ENCODE results near the gene MEF2C.

MEF2C gene

DNA sequence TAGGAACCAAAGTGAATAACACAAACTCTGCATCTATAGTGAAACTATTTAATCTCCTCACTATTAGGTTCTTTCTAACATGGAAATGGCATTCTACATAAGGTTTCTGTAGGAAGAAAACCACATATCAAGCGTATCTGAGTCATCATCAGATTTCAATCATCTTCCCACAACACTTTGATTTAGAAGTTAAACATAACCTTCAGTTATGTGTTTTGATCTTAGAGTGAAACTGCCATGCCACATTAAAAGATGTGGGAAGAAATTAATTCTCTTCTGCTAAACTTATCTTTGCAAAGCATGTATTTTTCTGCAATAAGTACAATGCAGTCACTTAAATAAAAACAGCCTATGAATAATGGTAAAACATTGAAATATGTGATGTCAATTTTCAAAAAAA is 55.0 kb downstream of the MEF2C start:
- no peak for DNase-seq (ENCODE audit: low read depth in 2 of 2)

DNA sequence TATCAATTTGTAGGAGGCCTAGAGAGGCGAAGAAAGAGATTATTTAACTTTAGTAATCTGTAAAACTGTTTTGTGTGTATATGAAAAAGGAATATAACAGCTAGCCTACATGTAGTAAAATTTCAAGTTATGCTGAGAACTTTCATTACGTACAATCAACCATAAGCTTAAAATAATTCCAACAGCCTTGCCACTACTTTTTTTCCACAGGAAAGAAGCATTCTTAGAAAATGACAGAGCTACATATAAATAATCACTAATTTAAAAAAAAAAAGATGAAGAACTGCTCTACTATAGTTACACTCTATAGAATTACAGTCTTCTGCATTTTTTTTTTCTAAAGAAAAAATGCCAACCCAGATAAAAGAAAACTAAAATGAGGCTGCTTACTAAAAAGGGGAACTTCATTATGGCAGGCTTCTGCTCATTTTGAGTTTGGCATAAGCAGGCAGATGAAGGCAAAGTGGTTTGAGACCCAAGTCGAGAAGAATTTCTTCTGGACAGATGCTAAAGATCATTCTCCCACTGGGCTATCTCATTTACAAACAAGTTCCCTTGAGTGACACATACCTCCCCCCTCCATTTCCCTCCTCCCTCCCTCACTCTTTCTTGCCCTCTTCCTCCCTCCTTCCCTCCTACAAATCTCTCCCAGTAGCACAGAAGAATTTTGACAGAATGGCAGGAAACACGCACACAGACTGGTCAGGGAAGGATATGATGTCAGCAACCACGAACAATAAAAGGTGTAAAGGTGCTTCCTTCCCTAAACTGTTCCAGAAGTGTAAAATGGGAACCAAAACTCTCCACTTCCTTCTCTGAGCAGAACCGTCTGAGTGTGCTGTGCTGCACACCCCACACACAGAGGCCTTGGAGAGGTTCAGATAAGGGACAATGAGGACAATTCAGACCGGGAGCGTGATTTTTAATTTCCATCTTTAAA is 56.1 kb downstream of the MEF2C start:
- no peak for DNase-seq (ENCODE audit: low read depth in 2 of 2)

DNA sequence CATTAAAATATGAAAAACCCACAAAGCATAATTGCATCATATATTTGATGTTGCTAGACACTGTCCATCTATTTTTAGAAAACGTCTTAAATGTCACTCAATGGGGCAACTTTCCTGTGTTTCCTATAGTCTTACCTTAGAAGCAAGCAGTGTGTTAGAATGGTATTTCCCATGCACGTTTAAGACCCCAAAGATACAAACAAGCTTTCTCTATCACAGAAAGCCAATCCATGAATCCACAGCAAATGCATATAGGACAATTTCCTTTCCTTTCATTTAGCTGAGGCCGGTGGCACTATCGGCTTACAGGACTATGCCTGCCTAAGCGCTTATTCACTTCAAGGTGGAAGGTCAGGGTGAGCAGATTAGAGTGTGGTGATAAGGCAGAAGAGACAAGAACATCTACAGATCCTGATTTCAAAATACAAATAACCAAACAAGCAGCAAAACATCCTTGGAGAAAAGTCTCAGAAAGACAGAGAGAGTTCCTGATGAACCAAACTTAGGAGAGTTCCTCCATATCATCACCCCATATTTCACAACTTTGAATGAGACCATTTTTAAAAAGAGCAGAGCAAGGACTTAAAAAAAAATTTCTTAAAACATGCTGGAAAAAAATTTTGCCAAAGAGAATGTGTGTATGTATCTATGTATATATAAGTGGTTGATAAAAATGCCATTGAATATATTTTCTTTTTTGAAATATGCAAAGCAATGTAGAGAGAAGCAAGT is 57.2 kb downstream of the MEF2C start:
- DNase-seq (ENCODE audit: low read depth in 2 of 2), result no peak

DNA sequence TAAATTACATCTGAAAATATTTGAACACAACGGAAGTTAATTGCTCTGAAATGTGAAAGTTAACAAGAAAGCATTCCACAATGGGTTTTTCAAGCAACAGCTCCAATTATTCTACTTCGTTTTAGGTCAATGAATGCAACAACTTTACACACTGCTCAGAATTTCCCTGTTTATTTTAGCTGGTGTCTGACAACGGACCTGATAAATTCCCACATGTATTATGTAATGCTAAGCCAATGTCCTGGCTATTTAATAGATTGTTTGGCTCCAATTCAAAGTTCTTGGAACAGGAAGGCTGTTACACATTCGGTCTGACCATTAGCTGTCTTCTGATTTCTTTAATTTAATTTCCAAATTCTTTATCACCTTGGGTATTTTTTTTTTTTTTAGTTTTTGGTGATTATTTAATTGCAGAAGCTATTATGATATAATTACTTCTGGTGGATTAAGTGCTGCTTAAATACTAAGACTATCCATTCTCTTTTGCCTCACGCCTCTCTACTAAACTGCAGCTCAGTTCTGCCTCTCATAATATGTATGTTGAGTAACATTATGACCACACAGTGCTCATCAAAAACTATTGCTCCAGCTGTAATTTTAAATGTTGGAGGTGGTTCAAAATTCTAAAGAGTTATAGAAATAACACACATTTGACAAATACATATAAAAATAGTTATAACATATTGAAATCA is 57.9 kb downstream of the MEF2C start:
- DNase-seq (ENCODE audit: low read depth in 2 of 2), result no peak

DNA sequence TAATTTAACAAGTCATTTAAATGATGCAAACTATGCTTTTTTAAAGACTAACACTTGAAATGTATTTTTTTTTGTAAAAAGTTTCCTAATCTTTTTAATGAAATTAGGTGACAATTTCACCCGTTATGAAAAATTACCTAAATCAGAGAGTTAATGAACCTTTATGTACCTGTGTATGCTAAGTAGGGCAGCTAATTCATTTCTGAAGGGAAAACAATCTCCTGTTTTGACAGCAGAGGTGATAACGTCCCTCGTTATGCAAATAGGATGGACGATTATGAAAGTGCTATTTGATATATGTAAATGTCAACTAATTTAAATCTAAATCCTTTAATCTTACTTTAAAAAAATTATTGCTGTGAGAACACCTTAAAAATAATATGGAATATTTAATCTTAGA is 58.8 kb downstream of the MEF2C start:
- no peak for DNase-seq (ENCODE audit: low read depth in 2 of 2)

DNA sequence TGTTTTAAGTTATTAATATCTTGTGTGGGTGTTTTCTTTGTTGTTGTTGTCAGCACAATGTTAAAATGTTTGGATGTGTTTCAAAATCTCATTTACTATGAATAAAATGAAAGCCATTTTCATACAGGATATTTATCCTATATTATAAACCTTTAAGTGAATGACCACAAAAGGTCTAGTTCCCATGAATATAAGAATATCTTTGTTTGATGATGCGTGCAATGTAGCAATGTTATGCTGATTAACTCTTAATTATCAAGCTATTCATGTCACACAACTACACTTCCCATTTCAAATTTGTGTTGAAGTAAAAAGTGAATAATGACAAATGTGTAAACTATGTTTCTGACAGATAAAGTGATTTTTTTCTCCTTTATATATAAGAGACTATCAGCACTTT is 59.8 kb downstream of the MEF2C start:
- no peak for DNase-seq (ENCODE audit: low read depth in 2 of 2)

DNA sequence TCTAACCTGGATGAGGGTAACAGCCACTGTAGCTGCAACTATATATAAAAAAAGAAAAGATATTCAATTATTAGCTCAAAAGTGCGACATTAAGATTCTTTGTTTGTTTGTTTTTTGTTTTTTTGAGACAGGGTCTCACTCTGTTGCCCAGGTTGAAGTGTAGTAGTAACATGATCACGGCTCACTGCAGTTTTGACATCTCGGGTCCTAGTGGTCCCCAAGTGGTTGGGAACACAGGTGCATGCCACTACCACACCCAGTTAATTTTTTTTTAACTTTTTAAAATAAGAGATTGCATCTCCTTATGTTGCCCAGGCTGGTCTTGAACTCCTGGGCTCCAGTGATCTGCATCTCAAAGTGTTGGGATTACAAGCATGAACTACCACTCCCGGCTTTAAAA is 61.8 kb downstream of the MEF2C start:
- no peak for DNase-seq (ENCODE audit: low read depth in 2 of 2)

DNA sequence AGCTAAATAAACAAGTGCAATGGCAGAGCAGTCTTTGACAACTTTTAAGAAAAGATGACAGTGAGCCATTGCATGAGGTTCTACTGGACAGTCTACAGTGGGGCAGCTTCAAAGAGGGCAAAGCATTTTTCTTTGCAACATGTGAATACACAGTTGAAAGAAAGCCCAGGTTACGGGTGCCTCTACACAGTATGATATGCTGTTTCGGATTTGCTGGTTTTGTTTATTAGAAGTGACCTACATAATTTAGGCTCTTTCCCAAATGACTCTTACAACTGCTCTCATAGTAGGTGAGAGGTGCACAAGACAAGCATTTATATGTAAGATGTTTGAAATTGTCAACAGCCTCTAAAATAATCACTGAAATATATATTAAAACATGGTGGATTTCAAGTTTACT is 62.4 kb downstream of the MEF2C start:
- DNase-seq (ENCODE audit: low read depth in 2 of 2), result no peak

DNA sequence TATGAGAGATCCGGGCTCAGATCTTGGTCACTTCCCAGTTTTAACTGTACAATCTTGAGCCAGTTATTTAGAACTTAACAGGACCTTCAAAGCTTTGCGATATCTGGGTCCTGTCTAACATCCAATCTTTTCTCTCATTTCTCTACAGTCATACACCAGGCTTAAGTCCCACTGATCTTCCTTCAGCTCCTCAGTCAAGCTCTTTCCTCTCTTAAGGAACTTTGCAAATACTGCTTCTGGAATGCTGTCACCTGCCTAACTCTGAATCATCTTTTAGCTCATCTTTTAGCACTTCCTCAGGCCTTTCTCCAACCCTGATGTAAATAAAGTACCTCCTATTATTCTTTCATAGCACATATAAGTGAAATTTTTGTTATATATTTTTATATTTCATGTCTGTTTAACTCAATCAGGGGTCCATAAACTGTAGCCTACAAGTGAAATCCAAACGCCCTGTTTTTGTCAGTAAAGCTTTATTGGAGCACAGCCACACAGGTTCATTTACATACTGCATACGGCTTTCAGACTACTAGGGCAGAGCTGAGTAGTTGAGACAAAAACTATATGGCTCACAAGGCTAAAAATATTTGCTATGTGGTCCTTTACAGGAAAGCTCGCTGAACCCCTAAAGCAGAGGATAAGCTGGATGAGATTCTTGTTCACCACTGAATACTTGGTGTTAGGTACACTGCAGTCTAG is 63.5 kb downstream of the MEF2C start:
- no peak for DNase-seq (ENCODE audit: low read depth in 2 of 2)

DNA sequence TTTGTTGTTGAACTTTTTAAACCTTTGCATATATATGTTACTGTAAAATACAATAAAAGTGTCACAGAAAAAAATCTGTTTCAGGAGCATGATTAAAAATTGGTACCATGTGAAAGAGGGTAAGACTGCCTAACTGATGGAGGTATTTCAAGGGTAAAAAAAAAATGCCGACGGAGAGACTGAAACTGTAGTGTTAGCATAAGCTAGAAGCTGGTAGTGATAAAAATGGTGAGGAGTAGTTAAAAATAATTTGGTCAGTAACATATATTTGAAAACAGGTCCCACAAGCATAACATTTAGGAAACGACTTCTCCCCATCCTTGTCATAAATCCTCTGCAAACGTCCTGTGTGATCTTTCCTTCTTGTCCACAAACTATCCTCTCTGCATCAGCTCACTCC is 64.7 kb downstream of the MEF2C start:
- no peak for DNase-seq (ENCODE audit: low read depth in 2 of 2)

DNA sequence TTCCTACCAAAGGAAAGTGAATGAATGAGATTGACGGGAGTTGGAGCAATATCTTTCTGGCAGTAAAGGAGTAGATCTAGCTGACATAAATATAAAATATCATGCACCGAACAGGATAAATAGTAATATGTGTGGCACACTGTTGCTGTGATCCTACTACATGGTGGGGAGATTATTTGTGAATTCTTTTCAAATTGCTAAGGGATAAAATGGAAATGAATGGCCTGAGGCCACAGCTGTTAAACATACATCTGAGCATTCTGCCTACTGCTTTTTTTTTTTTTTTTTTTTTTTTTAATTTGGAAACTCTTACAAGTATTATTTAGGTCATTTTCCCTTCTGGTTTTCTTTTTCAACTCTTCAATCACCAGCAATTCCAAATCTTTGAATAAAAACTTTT is 66.8 kb downstream of the MEF2C start:
- no peak for DNase-seq (ENCODE audit: low read depth in 2 of 2)

DNA sequence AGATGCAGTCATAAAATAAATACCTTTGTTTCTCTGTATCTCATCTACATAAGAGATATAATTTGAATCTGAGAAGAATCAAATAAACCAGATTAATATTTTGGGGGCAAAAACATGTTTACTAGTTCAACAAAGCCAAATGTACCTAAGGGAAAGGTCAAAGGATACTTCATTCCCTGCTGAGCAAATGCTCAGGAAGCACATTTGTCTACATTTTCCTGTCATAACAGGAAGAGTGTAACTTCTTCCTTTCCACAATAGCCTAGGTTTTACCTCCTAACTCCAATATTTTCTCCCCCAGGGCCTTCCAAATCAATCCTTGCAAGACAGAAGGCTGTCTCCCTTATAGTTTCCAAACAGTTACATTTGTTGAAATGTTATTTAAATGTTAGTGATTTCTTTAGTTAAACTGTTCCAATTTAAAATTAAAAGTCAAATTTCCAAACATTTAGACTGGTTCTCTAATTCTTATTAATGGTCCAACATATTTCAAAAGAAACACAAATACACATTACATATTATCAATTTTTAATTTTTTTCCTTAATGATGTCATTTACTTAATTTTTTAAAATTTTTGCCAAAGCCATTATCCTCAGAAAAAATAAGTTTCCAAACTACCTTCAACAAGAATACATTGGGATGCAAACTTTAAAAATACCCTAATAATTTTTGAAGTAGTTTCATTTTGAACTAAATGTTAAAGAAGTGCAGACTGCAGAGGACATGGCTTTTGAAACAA is 67.8 kb downstream of the MEF2C start:
- DNase-seq (ENCODE audit: low read depth in 2 of 2), result no peak

DNA sequence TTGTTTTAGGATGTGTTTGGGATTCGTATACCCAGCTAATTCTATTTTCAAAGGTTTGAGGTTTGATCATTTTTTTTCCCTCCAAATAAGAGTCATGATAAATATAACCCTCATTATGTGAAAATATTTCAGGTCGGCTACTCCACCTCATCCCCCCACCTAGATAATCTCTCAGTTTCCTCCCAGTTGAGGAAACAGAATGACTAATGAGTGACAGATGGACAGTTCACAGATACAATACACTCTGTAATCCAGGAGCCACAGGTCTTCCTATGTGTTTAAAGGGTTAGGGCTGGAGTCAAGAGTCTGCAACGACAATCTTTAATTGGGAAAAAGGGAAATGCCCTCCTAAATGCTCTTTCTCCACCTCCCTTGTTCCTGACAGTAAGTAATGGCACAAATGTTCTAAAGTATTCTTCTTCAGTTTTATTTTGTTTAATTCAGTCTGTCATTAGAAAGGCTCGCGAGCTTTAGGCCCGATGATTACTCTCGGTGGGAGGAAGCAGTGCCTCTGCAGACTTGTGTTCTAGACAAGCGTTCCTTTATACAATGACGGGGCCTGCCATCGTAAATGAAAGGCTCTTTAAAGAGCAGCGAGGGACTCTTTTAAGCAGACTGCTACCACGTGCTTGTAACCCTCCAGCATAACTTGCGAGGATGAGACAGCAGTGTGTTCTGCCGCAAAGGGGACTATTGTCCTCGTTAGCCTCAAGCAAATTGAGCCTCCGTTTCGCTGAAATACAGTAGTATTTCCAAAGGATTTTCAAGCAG is 69.0 kb downstream of the MEF2C start:
- DNase-seq (ENCODE audit: low read depth in 2 of 2), result no peak

DNA sequence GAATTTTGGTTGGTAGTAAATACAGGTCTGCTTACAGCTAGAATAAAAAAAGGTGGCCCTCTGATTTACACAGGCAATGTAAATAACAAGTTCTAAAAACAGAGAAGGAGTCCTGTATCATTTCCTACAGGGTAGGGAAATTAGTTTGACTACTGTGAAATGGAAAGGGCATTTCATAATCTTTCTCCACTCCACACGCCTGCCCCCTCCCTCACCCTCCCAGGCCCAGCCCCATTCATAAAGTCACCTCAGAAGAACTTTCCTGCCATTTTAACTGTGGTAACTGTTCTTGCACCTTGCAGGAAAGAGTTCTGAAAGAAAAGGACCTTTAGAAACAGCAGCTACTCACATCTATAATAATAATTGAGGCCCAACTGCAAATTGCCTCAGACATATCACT is 69.7 kb downstream of the MEF2C start:
- no peak for DNase-seq (ENCODE audit: low read depth in 2 of 2)

DNA sequence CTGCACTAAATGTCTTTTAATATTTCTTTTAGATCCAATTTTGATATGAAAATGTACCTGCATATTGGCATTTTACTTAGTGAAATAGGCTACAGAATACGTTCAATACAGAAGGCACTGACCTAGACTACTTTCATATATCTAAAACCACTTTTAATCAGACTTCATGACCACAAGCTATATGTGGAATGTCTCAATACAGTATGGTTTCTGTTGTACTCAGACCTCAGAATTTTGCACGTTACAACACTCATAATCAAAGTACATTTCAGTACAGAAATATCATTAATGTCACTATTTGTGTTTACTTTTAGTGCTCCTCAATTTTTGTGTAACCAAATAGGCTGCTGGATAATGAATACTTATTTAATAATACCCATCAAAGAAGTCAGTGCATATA is 74.8 kb downstream of the MEF2C start:
- no peak for DNase-seq (ENCODE audit: low read depth in 2 of 2)

DNA sequence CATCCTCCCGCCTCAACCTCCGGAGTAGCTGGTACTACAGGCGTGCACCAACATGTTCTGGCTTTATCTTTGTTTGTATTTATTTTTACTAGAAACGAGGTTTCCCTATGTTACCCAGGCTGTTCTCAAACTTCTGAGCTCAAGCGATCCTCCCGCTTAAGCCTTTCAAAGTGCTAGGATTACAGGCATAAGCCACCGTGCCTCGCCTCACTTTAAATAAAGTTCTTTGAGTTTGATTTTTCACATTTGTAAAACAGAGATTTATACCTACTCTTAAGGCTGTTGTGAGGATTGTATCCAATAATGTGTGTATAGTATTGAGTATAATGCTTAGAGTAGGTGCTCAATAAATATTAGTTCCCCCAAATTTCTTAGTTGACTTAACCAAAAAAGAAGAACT is 75.7 kb downstream of the MEF2C start:
- DNase-seq (ENCODE audit: low read depth in 2 of 2), result no peak

DNA sequence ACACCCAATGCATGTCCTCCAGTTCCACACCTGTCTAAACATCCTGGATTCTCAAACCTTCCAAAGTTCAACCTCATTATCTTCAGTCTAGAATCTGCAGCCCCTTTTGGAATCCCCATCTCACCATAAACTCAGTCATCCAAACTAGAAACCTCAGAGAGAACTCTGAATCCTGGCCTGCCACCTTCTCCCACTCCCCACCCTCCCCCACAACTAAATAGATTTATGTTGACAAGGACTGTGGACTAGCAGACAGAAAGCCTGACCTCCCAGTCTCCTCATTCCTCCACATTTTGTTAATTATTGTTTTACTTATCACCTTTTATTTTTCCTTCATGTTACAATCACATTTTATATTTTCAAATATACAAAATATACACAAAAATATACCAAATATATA is 76.6 kb downstream of the MEF2C start:
- DNase-seq (ENCODE audit: low read depth in 2 of 2), result no peak

DNA sequence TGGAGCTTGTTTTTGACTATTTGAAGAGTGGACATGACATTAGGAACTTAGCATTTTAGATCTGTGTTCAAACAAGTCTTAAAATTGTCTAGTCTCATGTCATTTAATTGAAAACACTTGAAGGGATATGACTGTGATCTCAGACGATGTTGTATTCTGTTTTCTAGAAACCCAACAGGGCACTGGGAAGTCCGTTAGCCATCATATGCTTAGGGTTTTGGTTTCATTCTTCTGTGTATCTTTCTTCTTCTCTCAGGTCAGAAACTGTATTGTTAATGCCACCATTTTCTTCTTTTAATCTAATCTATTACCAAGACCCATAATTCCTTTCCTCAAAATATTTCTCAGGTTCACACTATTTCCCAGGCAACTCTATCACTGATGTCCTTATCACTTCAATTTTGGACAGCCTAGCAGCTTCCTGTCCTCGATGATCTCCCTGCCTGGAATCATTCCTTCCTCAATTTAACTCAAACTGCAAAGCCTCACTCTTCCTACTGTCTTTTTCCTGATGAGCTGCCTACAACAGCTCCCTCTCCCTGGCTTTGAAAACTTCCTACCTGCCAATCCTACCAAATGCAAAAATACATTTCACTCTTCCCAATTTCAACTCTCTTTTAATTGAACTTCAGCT is 77.7 kb downstream of the MEF2C start:
- no peak for DNase-seq (ENCODE audit: low read depth in 2 of 2)

DNA sequence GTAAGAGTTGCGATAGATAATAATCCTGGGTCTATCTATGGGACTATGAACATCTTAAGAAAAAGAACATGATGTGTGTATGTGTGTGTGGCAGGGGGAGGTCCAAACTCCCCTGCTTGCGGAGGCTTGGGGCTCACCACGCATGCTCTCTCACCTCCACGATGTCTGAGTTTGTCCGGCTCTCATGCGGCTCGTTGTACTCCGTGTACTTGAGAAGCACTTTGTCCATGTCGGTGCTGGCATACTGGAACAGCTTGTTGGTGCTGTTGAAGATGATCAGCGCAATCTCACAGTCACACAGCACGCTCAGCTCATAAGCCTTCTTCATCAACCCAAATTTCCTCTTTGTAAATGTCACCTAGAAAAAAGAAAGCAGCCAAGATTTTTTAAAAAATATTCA is 78.5 kb downstream of the MEF2C start:
- no peak for DNase-seq (ENCODE audit: low read depth in 2 of 2)

DNA sequence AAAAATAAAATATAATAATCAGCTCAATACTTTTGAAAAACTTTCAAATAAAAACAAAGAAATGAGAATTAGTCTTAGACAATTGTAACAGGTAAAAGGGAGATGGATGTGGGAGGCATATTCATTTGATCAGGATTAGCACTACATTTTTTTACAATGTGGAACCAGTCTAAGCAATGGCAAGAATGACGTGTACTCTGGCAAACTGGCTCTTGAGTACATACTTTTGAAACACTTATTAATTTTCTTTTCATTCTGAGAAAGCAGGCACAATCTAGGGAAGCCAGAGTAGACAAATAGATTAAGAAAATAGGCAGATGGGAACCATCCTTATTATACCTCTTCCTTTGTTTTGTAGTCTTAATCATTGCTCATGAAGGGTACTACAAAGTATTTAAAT is 79.7 kb downstream of the MEF2C start:
- DNase-seq (ENCODE audit: low read depth in 2 of 2), result no peak
